K562 (cell line): Measurements from ENCODE around the gene PNPLA7. TPM values are rescaled to one million over a fixed set of nuclear protein-coding genes. Genes with fewer than 3 reads are reported as not detected.
A peak's percentile ranks its signal among the peaks of the same experiment; 100 is the strongest.

Experiments
- ATAC-seq: fragments of 200-7000 bp; cut with Tn5 transposase; 3 replicates; pipeline ENCODE4 v1.9.1; 2020; ENCODE audit warnings: moderate library complexity
- BruUV-seq: library from RNA; stranded (reverse); fragments of 400-500 nt; replicated peaks from 2 replicates; lab custom pipeline; 2021; lab: Mats Ljungman, UMichigan
- CTCF ChIA-PET: fragments of 300-600 bp; formaldehyde crosslinking; extraction: SDS; loops from one replicate; lab custom pipeline; 2021; ENCODE audit warnings: low intra/inter-chr PET ratio; lab: Yijun Ruan, JAX
- POLR2A ChIA-PET: fragments of 300-600, 350-650 bp; sonication (Branson Sonifier 250); formaldehyde crosslinking; extraction: SDS; loops from one replicate; lab custom pipeline; 2021; ENCODE audit warnings: antibody characterized with exemption, inconsistent platforms; lab: Yijun Ruan, JAX
- DNase-seq, 4 experiments: peaks; one replicate each; pipeline versions ENCODE4 v3.0.0 to v3.0.0-alpha.2; 2011 to 2018; ENCODE audit warnings: low spot score in 3 of 4, mixed read lengths in 3 of 4; ENCODE audit errors: extremely low read depth in 1 of 4
- FAIRE-seq: peaks from 2 replicates; lab custom pipeline; 2011; peaks lifted over from hg19 to GRCh38; lab: Jason Lieb, UNC
- H2AFZ ChIP-seq: 2 replicates; pipeline ENCODE4 v1.6.0; 2011; ENCODE audit warnings: low read depth, low read length, control low read depth, inconsistent platforms
- H3K27ac ChIP-seq: fragments of 200-600 bp; 3 replicates; pipeline ENCODE4 v1.8.0; 2011; ENCODE audit warnings: low read depth, mild to moderate bottlenecking, control low read depth, inconsistent platforms, low read length, moderate library complexity, mixed read lengths; ENCODE audit errors: extremely low read depth
- H3K27me3 ChIP-seq, 2 experiments: fragments of 300-600 bp in 1 of 2; 2 replicates in 1 of 2; 3 replicates in 1 of 2; pipeline versions ENCODE4 v1.6.0 to v1.8.0; 2011; ENCODE audit warnings: inconsistent platforms in 2 of 2, low read length in 2 of 2, mild to moderate bottlenecking in 1 of 2, mixed read lengths in 1 of 2, moderate library complexity in 1 of 2; ENCODE audit not compliant: control insufficient read depth in 2 of 2, insufficient read depth in 2 of 2
- H3K36me3 ChIP-seq: fragments of 300-600 bp; 3 replicates; pipeline ENCODE4 v1.8.0; 2011; ENCODE audit warnings: mild to moderate bottlenecking, low read length, inconsistent platforms; ENCODE audit not compliant: control insufficient read depth, insufficient read depth
- H3K4me1 ChIP-seq, 2 experiments: fragments of 200-600 bp in 1 of 2; replicated peaks in 1 of 2; 2 replicates in 1 of 2; 3 replicates in 1 of 2; pipeline versions ENCODE4 v1.5.1 to v1.8.0; 2011; ENCODE audit warnings: inconsistent platforms in 2 of 2, low read length in 2 of 2, mild to moderate bottlenecking in 1 of 2, mixed read lengths in 1 of 2, moderate library complexity in 1 of 2; ENCODE audit not compliant: control insufficient read depth in 2 of 2, insufficient read depth in 2 of 2
- H3K4me2 ChIP-seq: 2 replicates; pipeline ENCODE4 v1.6.1; 2011; ENCODE audit warnings: low read length, control low read depth, inconsistent platforms, mixed read lengths; ENCODE audit not compliant: insufficient read depth
- H3K4me3 ChIP-seq: fragments of 200-600 bp; sonication (generic), shearing (Covaris generic); 2 replicates; pipeline ENCODE4 v1.5.1; 2016; ENCODE audit warnings: control low read depth, inconsistent platforms
- H3K79me2 ChIP-seq: fragments of 200-600 bp; 3 replicates; pipeline ENCODE4 v1.8.0; 2011; ENCODE audit warnings: low read length, inconsistent platforms; ENCODE audit not compliant: control insufficient read depth, insufficient read depth
- H3K9ac ChIP-seq, 2 experiments: 2 replicates each; pipeline versions ENCODE4 v1.6.0 to v1.6.1; 2011; ENCODE audit warnings: low read depth in 2 of 2, low read length in 2 of 2, control low read depth in 1 of 2, inconsistent platforms in 1 of 2, mild to moderate bottlenecking in 1 of 2, mixed read lengths in 1 of 2; ENCODE audit not compliant: insufficient read depth in 1 of 2
- H3K9me1 ChIP-seq: one replicate; pipeline ENCODE4 v1.6.0; 2011; ENCODE audit warnings: inconsistent platforms, mild to moderate bottlenecking, low read length, moderate library complexity; ENCODE audit not compliant: control insufficient read depth, insufficient read depth
- H3K9me3 ChIP-seq: replicated peaks from 2 replicates; pipeline ENCODE4 v1.5.1; 2011; ENCODE audit warnings: low read depth, low read length, inconsistent platforms; ENCODE audit not compliant: control insufficient read depth, insufficient read depth
- H4K20me1 ChIP-seq: replicated peaks from 2 replicates; pipeline ENCODE4 v1.6.1; 2011; ENCODE audit warnings: low read length, inconsistent platforms, mixed read lengths; ENCODE audit not compliant: control insufficient read depth, insufficient read depth
- TARDBP ChIP-seq: fragments of 450-650 bp; IDR thresholded peaks from 2 replicates; pipeline ENCODE4 v1.6.1; 2016
- ZNF124 ChIP-seq: sonication (generic); formaldehyde crosslinking; IDR thresholded peaks from 2 replicates; pipeline ENCODE4 v1.8.1; 2022; ENCODE audit warnings: missing genetic modification reagents
- ZNF311 ChIP-seq: fragments of 250-450 bp; sonication (Bioruptor Pico); IDR thresholded peaks from 2 replicates; pipeline ENCODE4 v1.4.0; 2020; ENCODE audit warnings: mild to moderate bottlenecking, moderate library complexity
- WGBS: fragments of 100-300 bp; shearing (Covaris generic); methylation state at CpG from one replicate; pipeline ENCODE4 v1.1.6; 2016; ENCODE audit warnings: low coverage, mixed read lengths; ENCODE audit not compliant: insufficient coverage; ENCODE audit errors: missing lambda C conversion rate; 5-methylcytosine and 5-hydroxymethylcytosine counted together
- in situ Hi-C: fragments of 300-500 bp; cut with MboI; formaldehyde crosslinking; loops from 4 replicates; pipeline ENCODE4 v1.15.0; 2018; ENCODE audit warnings: inconsistent platforms, mixed read lengths
- intact Hi-C: fragments of 100-400 bp; cut with micrococcal nuclease; formaldehyde crosslinking; loops from 2 replicates; pipeline ENCODE4 v1.14.2; 2022
- polyA plus RNA-seq, 8 experiments: library from polyadenylated mRNA; depleted of rRNA in 4 of 8; stranded (reverse) in 5 of 8; unstranded in 3 of 8; fragments of >200 nt; fragmentation: Nextera tagmentation in 2 of 8; fragmentation: Illumina TruSeq in 1 of 8; extraction: Ambion mirVana in 2 of 8; extraction: Trizol in 1 of 8; gene quantifications; 2 replicates each; pipeline versions ENCODE4 v1.2.1 to v1.2.3, GENCODE V29; 2011 to 2014; ENCODE audit warnings: inconsistent platforms in 1 of 8, missing spikeins in 1 of 8
- total RNA-seq, 7 experiments: library from RNA; depleted of rRNA in 6 of 7; stranded (reverse); fragments of >200 nt in 6 of 7; fragmentation: Illumina TruSeq in 2 of 7; extraction: Trizol in 2 of 7; gene quantifications; 2 replicates each; pipeline versions ENCODE4 v1.2.1 to v1.2.3, GENCODE V29; 2011 to 2021; ENCODE audit warnings: low replicate concordance in 1 of 7
- TF ChIP-seq, protein P1 (sequence below): sonication (generic); formaldehyde crosslinking; IDR thresholded peaks from 2 replicates; pipeline ENCODE4 v1.8.0; 2023; ENCODE audit warnings: mild to moderate bottlenecking, missing genetic modification reagents
- TF ChIP-seq, protein P2 (sequence below): fragments of 250-450 bp; sonication (Bioruptor Pico); IDR thresholded peaks from 2 replicates; pipeline ENCODE4 v1.9.0; 2021; ENCODE audit warnings: mild to moderate bottlenecking
- TF ChIP-seq, protein P3 (sequence below): sonication (generic); formaldehyde crosslinking; IDR thresholded peaks from 2 replicates; pipeline ENCODE4 v1.8.0; 2022; ENCODE audit warnings: missing genetic modification reagents, mild to moderate bottlenecking, borderline replicate concordance
- TF ChIP-seq, protein P4 (sequence below): fragments of 450-650 bp; IDR thresholded peaks from 2 replicates; pipeline ENCODE4 v1.6.1; 2017; ENCODE audit warnings: antibody characterized with exemption, mild to moderate bottlenecking

Gene PNPLA7
- total and polyA plus RNA-seq, 9 of the 15 experiments (the other 6 are each of a cell fraction or from before 2014, with no cell fraction given): 0.01 to 0.85 (median 0.19) TPM; not detected in 1

DNA sequence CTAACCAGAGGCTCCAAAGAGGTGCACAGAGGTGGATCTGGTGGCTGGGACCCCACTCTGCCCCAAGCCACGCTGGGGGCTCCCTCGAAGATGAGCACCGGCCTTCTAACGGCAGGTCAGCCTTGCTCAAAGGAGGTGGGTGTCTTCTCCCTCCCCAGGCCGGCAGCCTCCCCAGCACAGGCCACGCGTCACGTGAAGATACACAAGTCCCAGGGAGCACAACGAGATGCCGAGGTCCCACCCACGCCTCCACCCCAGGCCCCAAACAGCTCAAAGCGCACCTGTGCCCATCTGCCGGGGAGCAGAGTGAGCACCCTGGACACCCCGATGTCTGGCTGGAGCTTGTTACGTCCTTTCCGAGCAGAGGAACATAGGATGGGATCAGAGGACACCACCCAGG is 12.1 kb downstream of the PNPLA7 start:
- ATAC-seq (no peak), FAIRE-seq (no peak), DNase-seq (no peak)
- Histone ChIP-seq H3K4me2 (no peak overlapping the region), H3K9me1 (no peaks in the 10 kb centered on the region), H3K79me2 (no peaks in the 10 kb centered on the region), H4K20me1 (no peaks in the 10 kb centered on the region), H3K27ac (no peak overlapping the region), H3K27me3 (no peaks in the 10 kb centered on the region), H3K4me1 (peaks cover 9 to 31% of the 10 kb centered on the region in 2 experiments; a peak in 4 of 5 replicates), H2AFZ (no peak overlapping the region), H3K36me3 (no peaks in the 10 kb centered on the region), H3K9me3 (no peaks in the 10 kb centered on the region), H3K4me3 (no peak overlapping the region), H3K9ac (peak overlapping the region in 1 of 2 experiments; percentile 52; a peak in 2 of 4 replicates)
- CTCF ChIA-PET: no interaction called here
- in situ Hi-C loops (no loop called here), intact Hi-C loops (loop anchor here (10.0 kb wide), 1 partner anchor 93 kb away; the partner anchor contains the start of gene ENTPD8)
- WGBS: 70% methylated on average over 11 of the region's 16 CpGs
- POLR2A ChIA-PET: interaction anchor here (1.1 kb wide), 1 partner anchor 29 kb away, joined by 3 read pairs; no protein-coding TSS in a partner anchor
- TF ChIP-seq, protein P1, sequence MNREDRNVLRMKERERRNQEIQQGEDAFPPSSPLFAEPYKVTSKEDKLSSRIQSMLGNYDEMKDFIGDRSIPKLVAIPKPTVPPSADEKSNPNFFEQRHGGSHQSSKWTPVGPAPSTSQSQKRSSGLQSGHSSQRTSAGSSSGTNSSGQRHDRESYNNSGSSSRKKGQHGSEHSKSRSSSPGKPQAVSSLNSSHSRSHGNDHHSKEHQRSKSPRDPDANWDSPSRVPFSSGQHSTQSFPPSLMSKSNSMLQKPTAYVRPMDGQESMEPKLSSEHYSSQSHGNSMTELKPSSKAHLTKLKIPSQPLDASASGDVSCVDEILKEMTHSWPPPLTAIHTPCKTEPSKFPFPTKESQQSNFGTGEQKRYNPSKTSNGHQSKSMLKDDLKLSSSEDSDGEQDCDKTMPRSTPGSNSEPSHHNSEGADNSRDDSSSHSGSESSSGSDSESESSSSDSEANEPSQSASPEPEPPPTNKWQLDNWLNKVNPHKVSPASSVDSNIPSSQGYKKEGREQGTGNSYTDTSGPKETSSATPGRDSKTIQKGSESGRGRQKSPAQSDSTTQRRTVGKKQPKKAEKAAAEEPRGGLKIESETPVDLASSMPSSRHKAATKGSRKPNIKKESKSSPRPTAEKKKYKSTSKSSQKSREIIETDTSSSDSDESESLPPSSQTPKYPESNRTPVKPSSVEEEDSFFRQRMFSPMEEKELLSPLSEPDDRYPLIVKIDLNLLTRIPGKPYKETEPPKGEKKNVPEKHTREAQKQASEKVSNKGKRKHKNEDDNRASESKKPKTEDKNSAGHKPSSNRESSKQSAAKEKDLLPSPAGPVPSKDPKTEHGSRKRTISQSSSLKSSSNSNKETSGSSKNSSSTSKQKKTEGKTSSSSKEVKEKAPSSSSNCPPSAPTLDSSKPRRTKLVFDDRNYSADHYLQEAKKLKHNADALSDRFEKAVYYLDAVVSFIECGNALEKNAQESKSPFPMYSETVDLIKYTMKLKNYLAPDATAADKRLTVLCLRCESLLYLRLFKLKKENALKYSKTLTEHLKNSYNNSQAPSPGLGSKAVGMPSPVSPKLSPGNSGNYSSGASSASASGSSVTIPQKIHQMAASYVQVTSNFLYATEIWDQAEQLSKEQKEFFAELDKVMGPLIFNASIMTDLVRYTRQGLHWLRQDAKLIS (CRISPR knock-in tag): no peak
- no peak for TF ChIP-seq ZNF311 (CRISPR knock-in tag)
- TF ChIP-seq ZNF124 (CRISPR knock-in tag): no peak
- TF ChIP-seq, protein P2, sequence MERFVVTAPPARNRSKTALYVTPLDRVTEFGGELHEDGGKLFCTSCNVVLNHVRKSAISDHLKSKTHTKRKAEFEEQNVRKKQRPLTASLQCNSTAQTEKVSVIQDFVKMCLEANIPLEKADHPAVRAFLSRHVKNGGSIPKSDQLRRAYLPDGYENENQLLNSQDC: no peak
- TF ChIP-seq, protein P3, sequence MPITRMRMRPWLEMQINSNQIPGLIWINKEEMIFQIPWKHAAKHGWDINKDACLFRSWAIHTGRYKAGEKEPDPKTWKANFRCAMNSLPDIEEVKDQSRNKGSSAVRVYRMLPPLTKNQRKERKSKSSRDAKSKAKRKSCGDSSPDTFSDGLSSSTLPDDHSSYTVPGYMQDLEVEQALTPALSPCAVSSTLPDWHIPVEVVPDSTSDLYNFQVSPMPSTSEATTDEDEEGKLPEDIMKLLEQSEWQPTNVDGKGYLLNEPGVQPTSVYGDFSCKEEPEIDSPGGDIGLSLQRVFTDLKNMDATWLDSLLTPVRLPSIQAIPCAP: no peak
- TF ChIP-seq TARDBP: no peak
- TF ChIP-seq, protein P4, sequence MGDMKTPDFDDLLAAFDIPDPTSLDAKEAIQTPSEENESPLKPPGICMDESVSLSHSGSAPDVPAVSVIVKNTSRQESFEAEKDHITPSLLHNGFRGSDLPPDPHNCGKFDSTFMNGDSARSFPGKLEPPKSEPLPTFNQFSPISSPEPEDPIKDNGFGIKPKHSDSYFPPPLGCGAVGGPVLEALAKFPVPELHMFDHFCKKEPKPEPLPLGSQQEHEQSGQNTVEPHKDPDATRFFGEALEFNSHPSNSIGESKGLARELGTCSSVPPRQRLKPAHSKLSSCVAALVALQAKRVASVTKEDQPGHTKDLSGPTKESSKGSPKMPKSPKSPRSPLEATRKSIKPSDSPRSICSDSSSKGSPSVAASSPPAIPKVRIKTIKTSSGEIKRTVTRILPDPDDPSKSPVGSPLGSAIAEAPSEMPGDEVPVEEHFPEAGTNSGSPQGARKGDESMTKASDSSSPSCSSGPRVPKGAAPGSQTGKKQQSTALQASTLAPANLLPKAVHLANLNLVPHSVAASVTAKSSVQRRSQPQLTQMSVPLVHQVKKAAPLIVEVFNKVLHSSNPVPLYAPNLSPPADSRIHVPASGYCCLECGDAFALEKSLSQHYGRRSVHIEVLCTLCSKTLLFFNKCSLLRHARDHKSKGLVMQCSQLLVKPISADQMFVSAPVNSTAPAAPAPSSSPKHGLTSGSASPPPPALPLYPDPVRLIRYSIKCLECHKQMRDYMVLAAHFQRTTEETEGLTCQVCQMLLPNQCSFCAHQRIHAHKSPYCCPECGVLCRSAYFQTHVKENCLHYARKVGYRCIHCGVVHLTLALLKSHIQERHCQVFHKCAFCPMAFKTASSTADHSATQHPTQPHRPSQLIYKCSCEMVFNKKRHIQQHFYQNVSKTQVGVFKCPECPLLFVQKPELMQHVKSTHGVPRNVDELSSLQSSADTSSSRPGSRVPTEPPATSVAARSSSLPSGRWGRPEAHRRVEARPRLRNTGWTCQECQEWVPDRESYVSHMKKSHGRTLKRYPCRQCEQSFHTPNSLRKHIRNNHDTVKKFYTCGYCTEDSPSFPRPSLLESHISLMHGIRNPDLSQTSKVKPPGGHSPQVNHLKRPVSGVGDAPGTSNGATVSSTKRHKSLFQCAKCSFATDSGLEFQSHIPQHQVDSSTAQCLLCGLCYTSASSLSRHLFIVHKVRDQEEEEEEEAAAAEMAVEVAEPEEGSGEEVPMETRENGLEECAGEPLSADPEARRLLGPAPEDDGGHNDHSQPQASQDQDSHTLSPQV: no peak
- BruUV-seq: no TSS peak
